Mesothelial cell of epicardium (in vitro differentiated cells): Measurements from ENCODE around the gene TTLL11. TPM values are rescaled to one million over a fixed set of nuclear protein-coding genes. Genes with fewer than 3 reads are reported as not detected.
"Not testable (repeated sequence)": the region's sequence is repeated elsewhere in the genome, so short reads cannot be mapped to it uniquely, and the experiment has no call there.

Experiments
- DNase-seq, 2 experiments: peaks; one replicate each; pipeline ENCODE4 v3.0.0; 2021; ENCODE audit warnings: low spot score in 2 of 2; ENCODE audit not compliant: unreplicated experiment in 2 of 2
- H3K27ac Mint-ChIP-seq: 2 replicates; pipeline ENCODE4 v1.8.0; 2021; ENCODE audit warnings: mixed read lengths
- H3K27me3 Mint-ChIP-seq: 2 replicates; pipeline ENCODE4 v1.8.0; 2021; ENCODE audit warnings: low read depth, mixed read lengths
- H3K36me3 Mint-ChIP-seq: 2 replicates; pipeline ENCODE4 v1.8.0; 2021; ENCODE audit warnings: mixed read lengths
- H3K4me1 Mint-ChIP-seq: 2 replicates; pipeline ENCODE4 v1.8.0; 2021; ENCODE audit warnings: mixed read lengths
- H3K4me3 Mint-ChIP-seq: 2 replicates; pipeline ENCODE4 v1.8.0; 2021; ENCODE audit warnings: mild to moderate bottlenecking, moderate library complexity, mixed read lengths
- H3K9me3 Mint-ChIP-seq: 2 replicates; pipeline ENCODE4 v1.8.0; 2021; ENCODE audit warnings: mixed read lengths
- total RNA-seq: library from RNA; stranded (reverse); gene quantifications from 3 replicates; pipeline ENCODE4 v1.2.1, GENCODE V29; 2021
- TF ChIP-seq, protein P1 (sequence below): fragments of 200-600 bp; sonication (generic); IDR thresholded peaks from one replicate; pipeline ENCODE4 v1.5.0; 2021; ENCODE audit warnings: antibody characterized with exemption; ENCODE audit not compliant: unreplicated experiment

Gene TTLL11
- total RNA-seq, 1 donor from 2014 or later: 4.8 TPM

DNA sequence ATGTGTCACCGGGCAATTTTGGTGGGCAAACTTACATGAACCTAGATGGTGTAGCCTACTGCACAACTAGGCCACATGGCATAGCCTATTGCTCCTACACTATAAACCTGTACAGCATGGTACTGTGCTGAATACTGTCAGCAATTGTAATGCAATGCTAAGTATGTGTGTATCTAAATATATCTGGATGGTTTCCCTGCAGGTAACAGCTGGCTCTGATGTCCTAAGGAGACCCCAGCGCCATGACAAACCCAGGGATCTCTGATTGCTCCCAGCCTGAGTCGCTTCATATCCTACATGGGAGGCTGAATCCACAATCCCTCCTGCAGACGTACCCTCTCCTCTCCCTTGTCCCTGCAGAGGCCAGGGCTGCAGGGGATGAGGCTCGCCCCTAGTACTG, 26.6 kb upstream of the TTLL11 start:
- TF ChIP-seq, protein P1, sequence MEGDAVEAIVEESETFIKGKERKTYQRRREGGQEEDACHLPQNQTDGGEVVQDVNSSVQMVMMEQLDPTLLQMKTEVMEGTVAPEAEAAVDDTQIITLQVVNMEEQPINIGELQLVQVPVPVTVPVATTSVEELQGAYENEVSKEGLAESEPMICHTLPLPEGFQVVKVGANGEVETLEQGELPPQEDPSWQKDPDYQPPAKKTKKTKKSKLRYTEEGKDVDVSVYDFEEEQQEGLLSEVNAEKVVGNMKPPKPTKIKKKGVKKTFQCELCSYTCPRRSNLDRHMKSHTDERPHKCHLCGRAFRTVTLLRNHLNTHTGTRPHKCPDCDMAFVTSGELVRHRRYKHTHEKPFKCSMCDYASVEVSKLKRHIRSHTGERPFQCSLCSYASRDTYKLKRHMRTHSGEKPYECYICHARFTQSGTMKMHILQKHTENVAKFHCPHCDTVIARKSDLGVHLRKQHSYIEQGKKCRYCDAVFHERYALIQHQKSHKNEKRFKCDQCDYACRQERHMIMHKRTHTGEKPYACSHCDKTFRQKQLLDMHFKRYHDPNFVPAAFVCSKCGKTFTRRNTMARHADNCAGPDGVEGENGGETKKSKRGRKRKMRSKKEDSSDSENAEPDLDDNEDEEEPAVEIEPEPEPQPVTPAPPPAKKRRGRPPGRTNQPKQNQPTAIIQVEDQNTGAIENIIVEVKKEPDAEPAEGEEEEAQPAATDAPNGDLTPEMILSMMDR: no peak
- DNase-seq: no peak
- H3K4me3 Mint-ChIP-seq: no peak overlapping the region
- H3K9me3 Mint-ChIP-seq: no peaks in the 10 kb centered on the region
- H3K36me3 Mint-ChIP-seq: no peaks in the 10 kb centered on the region
- peaks cover 28% of the 10 kb centered on the region for H3K27me3 Mint-ChIP-seq
- H3K27ac Mint-ChIP-seq: no peak overlapping the region
- H3K4me1 Mint-ChIP-seq: no peaks in the 10 kb centered on the region

DNA sequence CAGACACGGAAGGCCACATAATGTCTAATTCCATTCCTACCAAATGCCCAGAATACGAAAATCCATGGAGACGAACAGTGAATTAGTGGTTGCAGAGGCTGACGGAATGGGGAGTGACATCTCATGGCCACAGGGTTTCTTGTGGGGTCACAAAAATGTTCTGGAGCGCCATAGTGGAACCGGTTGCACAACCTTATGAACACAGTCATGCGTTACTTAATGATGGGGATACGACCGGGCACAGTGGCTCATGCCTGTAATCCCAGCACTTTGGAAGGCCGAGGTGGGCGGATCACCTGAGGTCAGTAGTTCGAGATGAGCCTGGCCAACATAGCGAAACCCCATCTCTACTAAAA, 26.0 kb upstream of the TTLL11 start:
- no peaks in the 10 kb centered on the region for H3K36me3 Mint-ChIP-seq
- no peak for DNase-seq
- TF ChIP-seq, protein P1: no peak
- H3K27me3 Mint-ChIP-seq: peaks cover 27% of the 10 kb centered on the region
- H3K4me1 Mint-ChIP-seq: no peaks in the 10 kb centered on the region
- H3K9me3 Mint-ChIP-seq: no peaks in the 10 kb centered on the region
- H3K27ac Mint-ChIP-seq: no peak overlapping the region
- H3K4me3 Mint-ChIP-seq: no peak overlapping the region

DNA sequence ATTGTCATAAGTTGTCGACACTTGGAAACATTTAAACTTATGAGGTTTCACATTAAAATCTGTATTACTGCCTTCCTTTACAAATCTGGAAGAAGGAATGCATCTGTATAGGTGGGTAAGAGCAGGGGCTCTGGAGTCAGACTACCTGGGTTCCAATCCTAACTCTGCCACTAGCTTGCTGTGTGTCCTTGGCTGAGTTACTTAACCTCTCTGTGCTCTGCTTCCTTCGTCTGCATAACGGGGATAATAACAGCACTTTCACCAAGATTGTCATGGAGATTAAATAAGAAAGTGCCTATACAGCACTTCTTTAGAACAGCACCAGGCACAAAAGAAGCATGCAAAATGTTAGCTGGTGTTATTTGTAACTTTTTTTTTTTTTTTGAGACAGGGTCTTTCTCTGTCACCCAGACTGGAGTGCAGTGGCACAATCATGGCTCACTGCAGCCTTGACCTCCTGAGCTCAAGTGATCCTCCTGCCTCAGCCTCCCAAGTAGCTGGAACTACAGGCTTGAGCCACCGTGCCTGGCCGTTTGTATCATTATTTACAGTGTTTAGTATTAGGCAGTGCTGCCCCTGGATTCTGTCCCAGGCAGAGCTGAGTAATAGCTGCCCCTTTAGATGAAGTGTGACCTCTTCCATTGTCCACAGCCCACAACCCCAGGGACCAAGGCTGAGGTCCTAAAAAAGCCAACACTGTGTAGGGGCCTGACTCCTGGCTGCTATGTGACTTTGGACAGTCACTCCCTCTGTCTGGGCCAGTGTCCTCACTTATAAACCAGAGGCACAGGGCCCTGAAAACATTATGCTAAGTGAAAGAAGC, 25.4 kb upstream of the TTLL11 start:
- TF ChIP-seq, protein P1: no peak
- Mint-ChIP-seq H3K9me3 (no peaks in the 10 kb centered on the region), H3K36me3 (no peaks in the 10 kb centered on the region), H3K4me3 (no peak overlapping the region), H3K4me1 (no peaks in the 10 kb centered on the region), H3K27me3 (peaks cover 25% of the 10 kb centered on the region), H3K27ac (no peak overlapping the region)
- DNase-seq: no peak

DNA sequence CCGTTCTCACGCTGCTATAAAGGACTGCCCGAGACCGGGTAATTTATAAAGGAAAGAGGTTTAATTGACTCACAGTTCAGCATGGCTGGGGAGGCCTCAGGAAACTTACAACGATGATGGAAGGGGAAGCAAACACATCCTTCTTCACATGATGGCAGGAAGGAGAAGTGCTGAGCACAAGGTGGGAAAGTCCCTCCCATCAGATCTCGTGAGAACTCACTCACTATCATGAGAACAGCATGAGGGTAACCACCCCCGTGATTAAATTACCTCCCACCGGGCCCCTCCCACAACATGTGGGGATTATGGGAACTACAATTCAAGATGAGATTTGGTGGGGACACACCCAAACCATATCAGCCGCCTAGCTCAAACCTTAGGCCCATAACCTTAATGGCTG, 24.1 kb upstream of the TTLL11 start:
- H3K4me3 Mint-ChIP-seq, DNase-seq, H3K36me3 Mint-ChIP-seq, H3K9me3 Mint-ChIP-seq, H3K27ac Mint-ChIP-seq, H3K4me1 Mint-ChIP-seq: not testable (repeated sequence)
- H3K27me3 Mint-ChIP-seq: peaks cover 30% of the 10 kb centered on the region

DNA sequence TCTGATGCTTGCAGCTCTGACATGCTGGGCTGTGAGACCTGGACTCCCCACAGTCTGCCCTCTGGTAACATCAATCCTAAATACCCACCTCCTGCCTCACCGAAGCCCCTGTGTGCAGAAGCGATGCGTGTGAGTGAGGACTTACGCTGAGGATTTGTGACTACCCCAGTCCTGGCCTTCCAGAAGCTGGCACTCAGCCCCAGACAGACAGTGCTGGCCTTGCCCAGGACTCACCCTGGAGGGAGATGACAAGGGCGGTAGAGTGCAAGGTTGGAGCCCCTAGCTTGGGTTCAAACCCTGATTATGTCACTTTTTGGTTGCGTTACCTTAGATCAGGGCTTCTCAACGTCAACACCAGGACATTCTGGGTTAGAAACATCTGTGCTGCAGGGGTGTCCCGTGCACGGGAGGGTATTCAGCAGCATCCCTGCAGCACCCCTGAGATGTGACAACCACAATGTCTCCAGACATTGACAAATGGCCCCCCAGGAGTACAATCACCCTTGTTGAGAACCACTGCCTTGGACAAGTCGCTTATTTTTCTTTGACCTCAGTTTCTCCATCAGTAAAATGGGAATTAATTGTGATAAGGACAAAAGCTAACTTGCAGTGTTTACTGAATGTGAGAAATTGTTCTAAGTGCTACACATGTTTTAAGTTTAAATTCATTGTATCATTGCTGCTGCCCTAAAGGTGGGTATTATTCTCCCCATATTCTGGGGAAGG, 23.5 kb upstream of the TTLL11 start:
- H3K36me3 Mint-ChIP-seq: no peaks in the 10 kb centered on the region
- H3K27ac Mint-ChIP-seq: no peak overlapping the region
- H3K9me3 Mint-ChIP-seq: no peaks in the 10 kb centered on the region
- H3K4me3 Mint-ChIP-seq: no peak overlapping the region
- H3K4me1 Mint-ChIP-seq: no peaks in the 10 kb centered on the region
- peaks cover 34% of the 10 kb centered on the region for H3K27me3 Mint-ChIP-seq
- TF ChIP-seq, protein P1: no peak
- DNase-seq: no peak

DNA sequence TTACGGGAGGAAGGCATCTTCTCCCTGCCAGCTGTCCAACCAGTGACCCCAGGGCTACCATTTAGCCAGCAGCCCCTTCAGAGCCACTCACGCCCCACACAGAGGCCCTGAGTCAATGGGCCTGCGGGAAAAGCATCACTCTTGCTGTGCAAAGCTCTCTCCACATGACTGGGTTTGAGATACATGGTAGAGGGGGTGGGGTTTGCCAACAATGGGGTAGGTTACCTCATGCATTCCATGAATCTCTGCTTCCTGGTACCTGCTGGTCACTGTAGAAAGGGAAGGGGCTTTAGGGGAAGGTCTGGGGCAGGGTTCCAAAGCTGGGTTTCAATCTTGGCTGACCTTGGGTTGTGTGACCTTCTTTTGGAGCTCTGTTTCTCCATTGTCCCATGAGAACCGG, 22.9 kb upstream of the TTLL11 start:
- Mint-ChIP-seq H3K4me1 (no peaks in the 10 kb centered on the region), H3K9me3 (no peaks in the 10 kb centered on the region), H3K4me3 (no peak overlapping the region), H3K27me3 (peaks cover 34% of the 10 kb centered on the region), H3K36me3 (no peaks in the 10 kb centered on the region), H3K27ac (no peak overlapping the region)
- TF ChIP-seq, protein P1: no peak
- DNase-seq: no peak
